Measurements from ENCODE around the gene PAXX.

The PAXX gene

DNA sequence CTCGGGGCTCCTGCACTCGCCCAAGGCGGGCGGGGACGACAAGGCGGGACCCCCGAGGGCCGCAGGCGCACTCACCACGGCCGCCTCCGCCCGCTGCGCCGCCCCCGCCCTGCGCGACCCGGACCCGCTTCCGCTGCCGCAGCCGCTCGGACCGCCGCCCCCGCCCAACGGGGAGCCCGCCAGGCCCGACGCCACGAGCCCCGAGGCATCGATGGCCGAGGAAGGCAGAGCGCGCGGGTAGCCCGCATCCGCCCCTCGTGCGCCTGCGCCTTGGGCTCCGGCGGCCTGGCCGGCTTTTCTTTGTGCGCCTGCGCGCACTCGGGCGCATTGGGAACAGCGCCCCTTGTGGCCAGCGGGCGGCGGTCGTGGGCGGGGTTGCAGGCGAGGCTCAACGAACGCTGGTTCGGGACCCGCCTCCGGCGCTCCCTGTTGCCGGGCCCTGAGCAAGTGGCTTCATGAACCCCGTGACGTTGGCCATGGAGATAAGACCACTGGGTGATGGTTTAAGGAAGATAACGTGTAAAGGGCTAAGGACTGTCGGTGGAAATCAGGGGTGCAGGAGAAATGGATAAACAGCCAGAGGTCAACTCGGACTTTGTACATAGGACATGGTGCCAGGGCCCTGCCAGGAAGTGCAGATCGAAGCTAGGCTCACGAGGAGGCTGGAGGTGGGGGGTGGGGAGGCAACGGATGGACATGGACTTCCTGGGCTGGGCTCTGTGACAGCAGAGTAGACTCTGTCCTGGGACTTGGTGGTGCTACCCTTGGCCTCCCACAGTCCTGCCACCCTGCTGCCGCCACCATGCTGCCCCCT, 47.5 kb upstream of the PAXX start, which contains the start of the genes C8G and FBXW5:
TSS of gene C8G (plus strand) at position 725 of the 814 bp plus-strand sequence. CDS start at position 803, 78 bp downstream.
TSS of gene FBXW5 (minus strand) at position 220 of the 814 bp plus-strand sequence. CDS start 655 bp downstream, outside the sequence.
- Histone ChIP-seq H3K27me3 (ENCODE audit: insufficient read depth, poor library complexity, severe bottlenecking) (no peaks in the 10 kb centered on the region), H3K27ac (replicated peaks) (peak within 1 kb of the TSS; percentile 93)

DNA sequence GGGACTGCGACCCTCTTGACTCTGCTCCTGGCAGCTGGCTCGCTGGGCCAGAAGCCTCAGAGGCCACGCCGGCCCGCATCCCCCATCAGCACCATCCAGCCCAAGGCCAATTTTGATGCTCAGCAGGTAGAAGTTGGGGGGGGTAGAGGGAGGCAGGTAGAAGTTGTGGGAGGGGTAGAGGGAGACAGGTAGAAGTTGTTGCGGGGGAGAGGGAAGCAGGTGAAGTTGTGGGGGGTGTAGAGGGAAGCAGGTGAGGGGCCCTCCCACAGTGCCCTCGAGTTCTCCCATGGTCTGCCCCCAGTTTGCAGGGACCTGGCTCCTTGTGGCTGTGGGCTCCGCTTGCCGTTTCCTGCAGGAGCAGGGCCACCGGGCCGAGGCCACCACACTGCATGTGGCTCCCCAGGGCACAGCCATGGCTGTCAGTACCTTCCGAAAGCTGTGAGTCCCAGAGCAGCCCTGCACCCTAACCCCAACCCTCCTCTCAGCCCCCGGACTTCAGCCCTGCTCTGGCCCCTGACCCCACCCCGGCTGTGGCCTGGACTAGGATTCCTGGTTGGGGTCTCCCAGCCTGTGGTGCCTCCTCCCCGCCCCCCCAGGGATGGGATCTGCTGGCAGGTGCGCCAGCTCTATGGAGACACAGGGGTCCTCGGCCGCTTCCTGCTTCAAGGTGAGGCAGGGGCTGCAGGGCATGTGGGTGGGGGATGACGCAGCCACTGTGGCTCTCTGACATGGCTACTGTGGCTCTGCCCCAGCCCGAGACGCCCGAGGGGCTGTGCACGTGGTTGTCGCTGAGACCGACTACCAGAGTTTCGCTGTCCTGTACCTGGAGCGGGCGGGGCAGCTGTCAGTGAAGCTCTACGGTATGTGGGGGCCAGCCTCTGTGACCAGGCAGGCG, 46.6 kb upstream of the PAXX start:
- DNase-seq (ENCODE audit: low read depth in 1 of 2, low spot score in 1 of 2), result no peak
- Histone ChIP-seq H3K27ac (replicated peaks) (no peak overlapping the region), H3K27me3 (ENCODE audit: insufficient read depth, poor library complexity, severe bottlenecking) (no peaks in the 10 kb centered on the region), H3K4me3 (replicated peaks; ENCODE audit: insufficient read depth, low read length) (no peak overlapping the region)
- no peak for TF ChIP-seq SPI1 (IDR thresholded peaks at IDR 0.05; ENCODE audit: borderline replicate concordance, low read depth)
- no peak for TF ChIP-seq GABPA (IDR thresholded peaks at IDR 0.05; ENCODE audit: low read depth)
- TF ChIP-seq, protein P1, sequence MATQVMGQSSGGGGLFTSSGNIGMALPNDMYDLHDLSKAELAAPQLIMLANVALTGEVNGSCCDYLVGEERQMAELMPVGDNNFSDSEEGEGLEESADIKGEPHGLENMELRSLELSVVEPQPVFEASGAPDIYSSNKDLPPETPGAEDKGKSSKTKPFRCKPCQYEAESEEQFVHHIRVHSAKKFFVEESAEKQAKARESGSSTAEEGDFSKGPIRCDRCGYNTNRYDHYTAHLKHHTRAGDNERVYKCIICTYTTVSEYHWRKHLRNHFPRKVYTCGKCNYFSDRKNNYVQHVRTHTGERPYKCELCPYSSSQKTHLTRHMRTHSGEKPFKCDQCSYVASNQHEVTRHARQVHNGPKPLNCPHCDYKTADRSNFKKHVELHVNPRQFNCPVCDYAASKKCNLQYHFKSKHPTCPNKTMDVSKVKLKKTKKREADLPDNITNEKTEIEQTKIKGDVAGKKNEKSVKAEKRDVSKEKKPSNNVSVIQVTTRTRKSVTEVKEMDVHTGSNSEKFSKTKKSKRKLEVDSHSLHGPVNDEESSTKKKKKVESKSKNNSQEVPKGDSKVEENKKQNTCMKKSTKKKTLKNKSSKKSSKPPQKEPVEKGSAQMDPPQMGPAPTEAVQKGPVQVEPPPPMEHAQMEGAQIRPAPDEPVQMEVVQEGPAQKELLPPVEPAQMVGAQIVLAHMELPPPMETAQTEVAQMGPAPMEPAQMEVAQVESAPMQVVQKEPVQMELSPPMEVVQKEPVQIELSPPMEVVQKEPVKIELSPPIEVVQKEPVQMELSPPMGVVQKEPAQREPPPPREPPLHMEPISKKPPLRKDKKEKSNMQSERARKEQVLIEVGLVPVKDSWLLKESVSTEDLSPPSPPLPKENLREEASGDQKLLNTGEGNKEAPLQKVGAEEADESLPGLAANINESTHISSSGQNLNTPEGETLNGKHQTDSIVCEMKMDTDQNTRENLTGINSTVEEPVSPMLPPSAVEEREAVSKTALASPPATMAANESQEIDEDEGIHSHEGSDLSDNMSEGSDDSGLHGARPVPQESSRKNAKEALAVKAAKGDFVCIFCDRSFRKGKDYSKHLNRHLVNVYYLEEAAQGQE (IDR thresholded peaks at IDR 0.05; ENCODE audit: insufficient replicate concordance, low read depth), result no peak
- TF ChIP-seq, protein P2, sequence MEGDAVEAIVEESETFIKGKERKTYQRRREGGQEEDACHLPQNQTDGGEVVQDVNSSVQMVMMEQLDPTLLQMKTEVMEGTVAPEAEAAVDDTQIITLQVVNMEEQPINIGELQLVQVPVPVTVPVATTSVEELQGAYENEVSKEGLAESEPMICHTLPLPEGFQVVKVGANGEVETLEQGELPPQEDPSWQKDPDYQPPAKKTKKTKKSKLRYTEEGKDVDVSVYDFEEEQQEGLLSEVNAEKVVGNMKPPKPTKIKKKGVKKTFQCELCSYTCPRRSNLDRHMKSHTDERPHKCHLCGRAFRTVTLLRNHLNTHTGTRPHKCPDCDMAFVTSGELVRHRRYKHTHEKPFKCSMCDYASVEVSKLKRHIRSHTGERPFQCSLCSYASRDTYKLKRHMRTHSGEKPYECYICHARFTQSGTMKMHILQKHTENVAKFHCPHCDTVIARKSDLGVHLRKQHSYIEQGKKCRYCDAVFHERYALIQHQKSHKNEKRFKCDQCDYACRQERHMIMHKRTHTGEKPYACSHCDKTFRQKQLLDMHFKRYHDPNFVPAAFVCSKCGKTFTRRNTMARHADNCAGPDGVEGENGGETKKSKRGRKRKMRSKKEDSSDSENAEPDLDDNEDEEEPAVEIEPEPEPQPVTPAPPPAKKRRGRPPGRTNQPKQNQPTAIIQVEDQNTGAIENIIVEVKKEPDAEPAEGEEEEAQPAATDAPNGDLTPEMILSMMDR (IDR thresholded peaks at IDR 0.05; ENCODE audit: insufficient read depth, low read length), result no peak
- TF ChIP-seq POLR2AphosphoS5 (IDR thresholded peaks at IDR 0.05; ENCODE audit: low read depth), result no peak

More for the DNA sequence above, 47.5 kb upstream of the PAXX start, which contains the start of the genes C8G and FBXW5:
- H3K4me3 ChIP-seq (replicated peaks; ENCODE audit: insufficient read depth, low read length), result peak within 1 kb of the TSS; percentile 93
- DNase-seq (ENCODE audit: low read depth in 1 of 2, low spot score in 1 of 2), result peak; percentile 86 to 91
- no peak for TF ChIP-seq SPI1 (IDR thresholded peaks at IDR 0.05; ENCODE audit: borderline replicate concordance, low read depth)
- TF ChIP-seq GABPA (IDR thresholded peaks at IDR 0.05; ENCODE audit: low read depth), result no peak
- TF ChIP-seq, protein P1 (IDR thresholded peaks at IDR 0.05; ENCODE audit: insufficient replicate concordance, low read depth), result no peak
- TF ChIP-seq POLR2AphosphoS5 (IDR thresholded peaks at IDR 0.05; ENCODE audit: low read depth), result no peak
- TF ChIP-seq, protein P2 (IDR thresholded peaks at IDR 0.05; ENCODE audit: insufficient read depth, low read length), result peak; percentile 81

DNA sequence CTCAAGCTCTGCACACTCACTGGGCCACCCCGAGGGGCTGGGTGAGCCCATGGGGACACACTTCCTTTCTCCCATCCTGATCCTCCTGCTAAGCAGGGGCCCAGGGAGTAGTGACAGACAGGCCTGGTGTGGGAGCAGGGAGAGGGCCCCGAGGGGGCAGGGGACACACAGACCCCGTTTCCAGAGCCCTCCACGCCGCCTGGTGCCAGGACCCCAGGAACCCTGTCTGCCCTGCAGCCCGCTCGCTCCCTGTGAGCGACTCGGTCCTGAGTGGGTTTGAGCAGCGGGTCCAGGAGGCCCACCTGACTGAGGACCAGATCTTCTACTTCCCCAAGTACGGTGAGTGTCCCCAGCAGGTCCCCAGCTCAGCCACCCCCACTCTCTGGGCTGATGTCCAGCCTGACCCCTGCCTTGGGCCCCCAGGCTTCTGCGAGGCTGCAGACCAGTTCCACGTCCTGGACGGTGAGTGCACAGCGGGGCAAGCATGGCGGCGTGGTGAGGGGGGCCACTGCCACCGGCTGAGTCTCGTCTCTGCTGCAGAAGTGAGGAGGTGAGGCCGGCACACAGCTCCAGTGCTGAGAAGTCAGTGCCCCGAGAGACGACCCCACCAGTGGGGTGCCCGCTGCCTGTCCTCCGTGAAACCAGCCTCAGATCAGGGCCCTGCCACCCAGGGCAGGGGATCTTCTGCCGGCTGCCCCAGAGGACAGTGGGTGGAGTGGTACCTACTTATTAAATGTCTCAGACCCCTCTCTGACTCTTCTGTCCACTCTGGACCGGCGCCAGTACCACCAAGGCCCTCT, 45.8 kb upstream of the PAXX start:
- no peak overlapping the region for H3K4me3 ChIP-seq (replicated peaks; ENCODE audit: insufficient read depth, low read length)
- TF ChIP-seq, protein P2 (IDR thresholded peaks at IDR 0.05; ENCODE audit: insufficient read depth, low read length), result no peak
- no peak for TF ChIP-seq SPI1 (IDR thresholded peaks at IDR 0.05; ENCODE audit: borderline replicate concordance, low read depth)
- TF ChIP-seq POLR2AphosphoS5 (IDR thresholded peaks at IDR 0.05; ENCODE audit: low read depth), result no peak
- no peak for TF ChIP-seq GABPA (IDR thresholded peaks at IDR 0.05; ENCODE audit: low read depth)
- TF ChIP-seq, protein P1 (IDR thresholded peaks at IDR 0.05; ENCODE audit: insufficient replicate concordance, low read depth), result no peak
- no peak for DNase-seq (ENCODE audit: low read depth in 1 of 2, low spot score in 1 of 2)
- no peak overlapping the region for H3K27ac ChIP-seq (replicated peaks)
- no peaks in the 10 kb centered on the region for H3K27me3 ChIP-seq (ENCODE audit: insufficient read depth, poor library complexity, severe bottlenecking)

All from HL-60 (cell line).